Loucy (cell line): Measurements from ENCODE around the gene RASD1.
"Not testable (repeated sequence)": the region's sequence is repeated elsewhere in the genome, so short reads cannot be mapped to it uniquely, and the experiment has no call there.

ENCODE experiments used
- H2AFZ ChIP-seq: fragments of 200-600 bp; sonication (generic); 2 replicates; pipeline ENCODE4 v1.6.0; 2016; ENCODE audit warnings: antibody characterized with exemption, mild to moderate bottlenecking, low read length, moderate library complexity
- H3F3A ChIP-seq: fragments of 200-600 bp; 2 replicates; pipeline ENCODE4 v1.6.0; 2016; ENCODE audit warnings: antibody characterized with exemption, low read depth, mild to moderate bottlenecking
- H3K27me3 ChIP-seq: fragments of 200-600 bp; sonication (generic); 2 replicates; pipeline ENCODE4 v1.6.1; 2014; ENCODE audit warnings: low read length, mild to moderate bottlenecking; ENCODE audit not compliant: insufficient read depth, poor library complexity, severe bottlenecking
- H3K36me3 ChIP-seq: fragments of 200-600 bp; sonication (generic); 2 replicates; pipeline ENCODE4 v1.6.1; 2016; ENCODE audit warnings: low read length; ENCODE audit not compliant: insufficient read depth
- H3K4me1 ChIP-seq: fragments of 200-600 bp; sonication (generic); 2 replicates; pipeline ENCODE4 v1.5.1; 2014; ENCODE audit warnings: low read length, mild to moderate bottlenecking; ENCODE audit not compliant: insufficient read depth, poor library complexity, severe bottlenecking
- H3K4me2 ChIP-seq: fragments of 200-600 bp; sonication (generic); 2 replicates; pipeline ENCODE4 v1.6.0; 2014; ENCODE audit warnings: antibody characterized with exemption, low read length, low read depth, mild to moderate bottlenecking; ENCODE audit not compliant: poor library complexity, severe bottlenecking
- H3K4me3 ChIP-seq: fragments of 200-600 bp; sonication (generic); 2 replicates; pipeline ENCODE4 v1.5.1; 2014; ENCODE audit warnings: low read length, mild to moderate bottlenecking, mixed read lengths; ENCODE audit not compliant: poor library complexity, severe bottlenecking
- H3K79me2 ChIP-seq: fragments of 200-600 bp; sonication (generic); 2 replicates; pipeline ENCODE4 v1.6.1; 2014; ENCODE audit warnings: low read length; ENCODE audit not compliant: insufficient read depth
- H3K9ac ChIP-seq: fragments of 200-600 bp; sonication (generic); 2 replicates; pipeline ENCODE4 v1.6.0; 2014; ENCODE audit warnings: mild to moderate bottlenecking, low read depth, low read length, moderate library complexity; ENCODE audit not compliant: poor library complexity, severe bottlenecking
- H3K9me2 ChIP-seq: fragments of 200-600 bp; sonication (generic); replicated peaks from 2 replicates; pipeline ENCODE4 v1.6.1; 2016; ENCODE audit warnings: low read depth, low read length, mixed read lengths
- H3K9me3 ChIP-seq: fragments of 200-600 bp; sonication (generic); 2 replicates; pipeline ENCODE4 v1.6.1; 2014; ENCODE audit warnings: mild to moderate bottlenecking, antibody characterized with exemption, low read length, low read depth; ENCODE audit not compliant: insufficient read depth
- H4K20me1 ChIP-seq: fragments of 200-600 bp; sonication (generic); 2 replicates; pipeline ENCODE4 v1.6.0; 2014; ENCODE audit warnings: antibody characterized with exemption, low read length, mild to moderate bottlenecking; ENCODE audit not compliant: insufficient read depth, poor library complexity, severe bottlenecking
- CTCF ChIP-seq: fragments of 200-600 bp; sonication (generic); conservative IDR thresholded peaks from 2 replicates; pipeline ENCODE4 v1.5.1; 2014; ENCODE audit warnings: mild to moderate bottlenecking, antibody characterized with exemption, low read length
- EZH2phosphoT487 ChIP-seq: fragments of 200-600 bp; IDR thresholded peaks from 2 replicates; pipeline ENCODE4 v1.6.1; 2018; ENCODE audit warnings: antibody characterized with exemption, mild to moderate bottlenecking, moderate library complexity, borderline replicate concordance

Gene RASD1

GRCh38 chr17:17491546-17491988, 4.6 kb downstream of the RASD1 start:
- no peak overlapping the region for H3K4me2 ChIP-seq
- H3K9me3 ChIP-seq: no peaks in the 10 kb centered on the region
- H2AFZ ChIP-seq: no peak overlapping the region
- TF ChIP-seq CTCF: no peak
- no peak for TF ChIP-seq EZH2phosphoT487
- H3K36me3 ChIP-seq: peaks cover 25% of the 10 kb centered on the region; the same call in 1 of the 2 replicates
- H3K9ac ChIP-seq: no peak overlapping the region
- no peaks in the 10 kb centered on the region for H3K27me3 ChIP-seq
- H3F3A ChIP-seq: no peaks in the 10 kb centered on the region; the same call in 1 of the 2 replicates
- H3K4me3 ChIP-seq: no peak overlapping the region
- no peaks in the 10 kb centered on the region for H3K9me2 ChIP-seq
- H4K20me1 ChIP-seq: no peaks in the 10 kb centered on the region
- H3K79me2 ChIP-seq: 0 out of 2 replicates have a peak, but pooled peaks cover 7% of the 10 kb centered on the region
- peaks cover 10% of the 10 kb centered on the region for H3K4me1 ChIP-seq

- no peak overlapping the region for H3K9ac ChIP-seq
Observed at GRCh38 chr17:17491031-17491471, 5.1 kb downstream of the RASD1 start.

GRCh38 chr17:17487998-17488397, 8.2 kb downstream of the RASD1 start:
- Histone ChIP-seq H3K9me3 (no peaks in the 10 kb centered on the region), H3K79me2 (peaks cover 37% of the 10 kb centered on the region), H4K20me1 (peaks cover 3% of the 10 kb centered on the region), H3K36me3 (peaks cover 24% of the 10 kb centered on the region; the same call in 1 of the 2 replicates), H3K4me3 (no peak overlapping the region), H3K27me3 (no peaks in the 10 kb centered on the region), H3K4me1 (peaks cover 13% of the 10 kb centered on the region), H3K4me2 (no peak overlapping the region), H2AFZ (no peak overlapping the region), H3F3A (no peaks in the 10 kb centered on the region), H3K9me2 (no peaks in the 10 kb centered on the region), H3K9ac (no peak overlapping the region)
- TF ChIP-seq CTCF: no peak
- no peak for TF ChIP-seq EZH2phosphoT487

More at GRCh38 chr17:17491031-17491471, 5.1 kb downstream of the RASD1 start:
- Histone ChIP-seq H2AFZ (no peak overlapping the region), H3K36me3 (peaks cover 25% of the 10 kb centered on the region; the same call in 1 of the 2 replicates), H3K79me2 (0 out of 2 replicates have a peak, but pooled peaks cover 7% of the 10 kb centered on the region), H4K20me1 (no peaks in the 10 kb centered on the region), H3K4me2 (no peak overlapping the region), H3F3A (no peaks in the 10 kb centered on the region; the same call in 1 of the 2 replicates), H3K9me3 (no peaks in the 10 kb centered on the region), H3K4me3 (no peak overlapping the region), H3K4me1 (peaks cover 5% of the 10 kb centered on the region), H3K27me3 (no peaks in the 10 kb centered on the region), H3K9me2 (no peaks in the 10 kb centered on the region)
- TF ChIP-seq EZH2phosphoT487 (no peak), CTCF (no peak)

GRCh38 chr17:17486416-17486815, 9.8 kb downstream of the RASD1 start:
- Histone ChIP-seq H3K4me1 (peaks cover 28% of the 10 kb centered on the region), H3K36me3 (peaks cover 11% of the 10 kb centered on the region; the same call in 1 of the 2 replicates), H3K79me2 (peaks cover 53% of the 10 kb centered on the region)
- not testable (repeated sequence) for H3K9me3 ChIP-seq, H3K4me2 ChIP-seq, H3K9me2 ChIP-seq, H2AFZ ChIP-seq, H3K4me3 ChIP-seq, H3F3A ChIP-seq, H3K9ac ChIP-seq, H4K20me1 ChIP-seq, H3K27me3 ChIP-seq
